Uterus (tissue), 2 donors: Measurements from ENCODE around the gene AKAP10.

Experiments used
- CTCF ChIP-seq, 4 experiments: fragments of 200-600 bp in 2 of 4; fragments of 450-650 bp in 2 of 4; sonication (generic) in 2 of 4; IDR thresholded peaks; one replicate each; pipeline ENCODE4 v1.5.1; 2016 to 2019; ENCODE audit warnings: antibody characterized with exemption in 4 of 4, mild to moderate bottlenecking in 2 of 4, moderate library complexity in 1 of 4
- POLR2A ChIP-seq, 2 donors: fragments of 450-650 bp; IDR thresholded peaks; one replicate each; pipeline ENCODE4 v1.6.1; 2016; ENCODE audit warnings: antibody characterized with exemption in 2 of 2, mild to moderate bottlenecking in 1 of 2, moderate library complexity in 1 of 2

- TF ChIP-seq CTCF (IDR thresholded peaks at IDR 0.05) (no peak), POLR2A (IDR thresholded peaks at IDR 0.05) (no peak)
Observed at GRCh38 chr17:19986941-19987861, 9.6 kb upstream of the AKAP10 start.
